GM21390 (cell line): ENCODE measurements around the gene SNIP1.
"Not testable (repeated sequence)": the region's sequence is repeated elsewhere in the genome, so short reads cannot be mapped to it uniquely, and the experiment has no call there.

Source experiments
- ATAC-seq: cut with Tn5 transposase; IDR thresholded peaks from one replicate; pipeline ENCODE4 v1.9.1; 2021; ENCODE audit not compliant: unreplicated experiment

The SNIP1 gene

DNA sequence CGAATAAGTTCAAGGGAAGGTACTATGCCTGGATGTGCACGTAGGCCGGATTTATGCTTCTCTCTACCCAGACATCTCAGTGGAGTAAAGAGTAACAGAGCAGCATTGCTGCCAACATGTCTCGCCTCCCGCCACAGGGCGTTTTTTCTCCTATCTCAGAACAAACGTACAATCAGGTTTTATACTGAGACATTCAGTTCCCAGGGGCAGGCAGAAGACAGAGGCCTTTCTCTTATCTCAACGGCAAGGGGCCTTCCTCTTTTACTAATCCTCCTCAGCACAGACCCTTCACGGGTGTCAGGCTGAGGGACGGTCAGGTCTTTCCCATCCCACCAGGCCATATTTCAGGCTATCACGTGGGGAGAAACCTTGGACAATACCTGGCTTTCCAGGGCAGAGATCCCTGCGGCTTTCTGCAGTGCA lies 5.9 kb upstream of the SNIP1 start:
- ATAC-seq, result not testable (repeated sequence)

DNA sequence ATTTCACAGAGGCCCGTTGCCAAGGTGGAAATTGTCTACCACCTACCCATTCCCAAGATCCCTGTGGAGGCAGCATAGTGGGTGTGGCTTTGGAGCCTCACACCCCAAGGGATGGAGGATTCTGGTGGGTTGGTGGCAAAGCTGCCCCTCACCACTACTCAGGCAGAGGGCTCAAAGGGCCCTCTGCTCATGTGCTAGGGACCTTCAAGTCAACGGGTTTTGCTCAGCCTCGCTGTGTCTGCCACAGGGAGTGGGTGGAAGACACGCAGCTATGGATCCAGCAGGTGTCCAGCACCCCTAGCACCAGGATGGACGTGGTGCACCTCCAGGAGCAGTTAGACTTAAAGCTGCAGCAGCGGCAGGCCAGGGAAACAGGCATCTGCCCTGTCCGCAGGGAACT lies 5.0 kb upstream of the SNIP1 start:
- ATAC-seq, result no peak

DNA sequence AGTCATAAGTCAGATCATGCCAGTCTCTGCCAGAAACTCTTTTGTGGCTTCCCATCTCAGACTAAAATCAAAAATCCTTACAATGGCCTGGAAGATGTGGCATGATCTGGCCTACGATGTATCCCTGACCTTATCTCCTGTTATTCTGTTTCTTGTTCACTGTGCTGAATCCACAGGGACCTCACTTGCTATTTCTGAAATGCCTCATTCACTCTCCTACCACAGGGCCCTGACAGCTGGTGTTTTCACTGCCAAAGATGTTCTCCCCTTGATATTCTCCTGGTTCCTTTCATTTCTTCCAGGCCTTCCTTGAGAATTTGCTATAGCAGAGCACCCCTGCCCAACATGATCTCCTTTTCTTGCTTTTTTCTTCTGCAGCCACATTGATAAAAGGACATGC lies 4.3 kb upstream of the SNIP1 start:
- ATAC-seq, result no peak

DNA sequence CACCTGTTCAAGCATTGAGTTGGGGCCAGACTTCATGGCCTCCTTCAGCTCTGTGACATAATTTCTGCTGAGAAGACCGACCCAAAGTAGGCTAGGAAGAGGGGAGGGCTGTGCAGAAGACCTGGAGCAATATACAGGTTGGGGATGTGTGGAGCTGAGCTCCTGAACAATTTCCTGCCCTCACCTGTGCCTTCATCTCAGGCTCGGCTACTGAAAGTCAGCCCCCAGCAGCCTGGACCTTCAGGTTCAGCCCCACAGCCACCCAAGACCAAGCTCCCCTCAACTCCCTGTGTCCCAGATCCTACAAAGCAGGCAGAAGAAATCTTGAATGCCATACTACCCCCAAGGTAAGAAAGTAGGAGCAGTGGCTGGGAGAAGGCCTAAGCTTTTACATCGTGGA lies 3.3 kb upstream of the SNIP1 start:
- no peak for ATAC-seq

DNA sequence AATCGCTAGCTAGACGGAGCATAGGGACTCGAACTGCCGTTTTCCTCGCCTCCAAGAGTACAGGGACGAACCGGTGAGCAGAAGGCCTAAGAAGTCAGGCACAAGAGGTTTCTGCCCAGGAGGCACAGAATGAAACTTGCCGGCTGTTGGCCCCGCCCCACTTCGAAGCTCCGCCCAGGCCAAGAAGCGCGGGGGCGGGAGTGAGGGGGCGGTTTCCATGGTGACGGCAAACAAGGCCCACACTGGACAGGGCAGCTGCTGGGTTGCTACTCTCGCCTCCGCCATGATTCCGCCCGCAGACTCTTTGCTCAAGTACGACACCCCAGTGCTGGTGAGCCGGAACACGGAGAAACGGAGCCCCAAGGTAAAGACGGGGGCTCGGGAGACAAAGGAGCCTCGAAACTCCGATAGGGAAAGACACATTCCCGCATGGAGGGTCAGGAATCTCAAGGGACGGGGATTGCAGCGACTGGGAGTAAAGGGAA lies 2.7 kb upstream of the SNIP1 start, which contains the start of gene DNALI1:
TSS of gene DNALI1 (plus strand) at position 229 of the 485 bp plus-strand sequence. CDS start at position 284, 55 bp downstream.
- ATAC-seq, result no peak

GRCh38 chr1:37553598-37553926 lies 531 bp downstream of the SNIP1 start:
- no peak for ATAC-seq

GRCh38 chr1:37549341-37549740 lies 4.8 kb downstream of the SNIP1 start:
- ATAC-seq, result no peak

DNA sequence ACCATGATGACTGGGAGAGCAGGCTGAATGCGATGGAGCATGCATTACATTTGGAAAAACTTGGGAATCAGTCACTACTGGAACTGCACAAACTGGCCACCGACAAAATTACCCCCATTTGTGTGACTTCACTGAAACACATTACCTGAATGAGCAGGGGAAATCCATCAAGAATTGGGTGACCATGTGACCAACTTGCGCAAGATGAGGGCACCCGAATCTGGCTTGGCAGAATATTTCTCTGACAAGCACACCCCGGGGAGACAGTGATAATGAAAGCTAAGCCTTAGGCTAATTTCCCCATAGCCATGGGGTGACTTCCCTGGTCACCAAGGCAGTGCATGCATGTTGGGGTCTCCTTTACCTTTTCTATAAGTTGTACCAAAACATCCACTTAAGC lies 9.1 kb downstream of the SNIP1 start:
- ATAC-seq, result no peak

GRCh38 chr1:37544530-37544929 lies 9.6 kb downstream of the SNIP1 start:
- ATAC-seq, result no peak

DNA sequence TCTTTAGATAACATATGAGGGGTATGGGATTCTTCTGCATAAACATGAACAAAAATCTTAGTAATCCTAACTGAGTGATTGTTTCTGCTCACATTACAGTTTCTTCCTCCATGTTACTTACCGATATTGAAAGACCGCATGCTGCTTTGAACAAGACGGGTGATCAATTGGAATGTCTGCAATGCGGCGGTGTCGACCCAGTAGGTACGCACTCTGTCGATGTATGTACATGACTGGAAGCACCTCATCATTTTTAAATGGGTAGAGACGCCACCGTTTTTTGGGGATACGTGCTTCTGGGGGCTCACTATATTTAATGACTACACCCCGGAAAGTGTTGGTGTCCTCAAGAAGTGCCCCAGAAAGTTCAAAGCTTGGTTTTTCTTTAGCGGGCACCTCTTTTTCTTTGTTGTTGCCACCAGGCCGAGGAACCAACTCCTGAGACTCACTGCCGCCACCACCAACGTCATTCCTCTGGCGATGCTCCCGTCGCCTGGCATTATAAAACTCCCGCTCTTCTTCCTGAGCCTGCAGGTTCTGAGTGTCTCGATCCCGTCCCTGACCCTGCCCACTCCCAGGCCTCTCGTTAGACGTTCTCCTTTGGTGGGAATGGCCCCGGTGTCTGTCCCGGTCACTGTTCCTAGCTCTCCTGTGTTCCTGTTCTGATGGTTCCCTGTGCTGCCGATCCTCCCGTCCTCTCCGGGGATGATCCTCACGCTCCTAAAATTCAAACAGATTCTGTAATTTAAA lies 13.9 kb downstream of the SNIP1 start:
- no peak for ATAC-seq

GRCh38 chr1:37539154-37539553 lies 14.9 kb downstream of the SNIP1 start:
- not testable (repeated sequence) for ATAC-seq

DNA sequence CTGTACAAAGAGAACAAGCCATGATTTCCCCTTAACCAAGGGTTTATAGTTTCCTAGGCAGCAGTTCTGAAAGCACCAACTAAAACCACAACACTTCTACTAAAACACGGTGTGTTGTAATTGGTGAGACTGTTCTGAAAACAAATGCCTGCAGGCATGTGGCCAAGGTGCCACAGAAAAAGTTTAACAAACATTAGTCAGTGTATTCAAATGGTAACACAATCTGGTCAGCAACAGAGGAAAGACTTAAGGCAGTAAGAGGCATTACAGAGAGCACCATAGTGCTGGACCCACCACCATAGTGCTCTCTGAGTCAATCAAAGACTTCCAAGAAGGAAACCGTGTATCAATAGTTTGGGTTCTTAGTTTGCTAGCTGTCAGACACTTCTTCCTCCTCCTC lies 16.7 kb downstream of the SNIP1 start:
- no peak for ATAC-seq

DNA sequence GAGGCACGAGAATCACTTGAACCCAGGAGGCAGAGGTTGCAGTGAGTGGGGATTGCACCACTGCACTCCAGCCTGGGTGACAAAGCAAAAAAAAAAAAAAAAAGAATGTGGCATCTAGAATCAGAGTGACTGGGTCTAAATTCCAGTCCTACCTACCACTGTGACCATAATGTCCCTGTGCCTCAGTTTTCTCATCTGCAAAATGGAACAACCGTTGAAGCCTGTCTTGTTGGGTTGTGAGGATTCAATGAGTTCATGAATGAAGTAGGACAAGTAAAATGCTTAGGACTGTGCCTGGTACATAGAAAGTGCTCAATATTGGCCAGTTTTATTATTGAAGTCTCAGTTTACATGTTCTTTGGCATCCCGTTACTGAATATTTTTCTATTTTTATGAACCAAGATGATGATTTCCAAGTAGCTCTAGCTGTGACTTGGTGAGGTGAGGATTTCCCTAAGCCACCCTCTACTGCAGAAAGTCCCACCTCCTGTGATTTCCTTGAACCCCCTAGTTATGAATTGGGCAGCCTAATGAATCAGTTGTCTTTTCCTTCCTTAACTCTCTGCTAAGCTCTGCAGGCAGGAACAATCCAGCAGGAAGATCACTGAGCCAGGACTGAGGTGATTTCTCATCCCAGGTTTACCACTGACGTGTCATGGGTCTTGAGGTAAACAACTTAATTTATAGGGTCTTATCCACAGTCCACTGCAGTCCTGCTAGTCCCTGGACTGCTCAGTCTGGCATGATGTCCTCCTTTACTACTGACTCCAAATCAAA lies 20.6 kb downstream of the SNIP1 start:
- no peak for ATAC-seq

GRCh38 chr1:37532418-37533156 lies 21.5 kb downstream of the SNIP1 start:
- not testable (repeated sequence) for ATAC-seq

- not testable (repeated sequence) for ATAC-seq
These were observed 24.2 kb downstream of the SNIP1 start for GRCh38 chr1:37529888-37530287.

- no peak for ATAC-seq
These were observed 34.5 kb downstream of the SNIP1 start for GRCh38 chr1:37519613-37520012.

GRCh38 chr1:37518929-37519328 lies 35.2 kb downstream of the SNIP1 start:
- not testable (repeated sequence) for ATAC-seq

DNA sequence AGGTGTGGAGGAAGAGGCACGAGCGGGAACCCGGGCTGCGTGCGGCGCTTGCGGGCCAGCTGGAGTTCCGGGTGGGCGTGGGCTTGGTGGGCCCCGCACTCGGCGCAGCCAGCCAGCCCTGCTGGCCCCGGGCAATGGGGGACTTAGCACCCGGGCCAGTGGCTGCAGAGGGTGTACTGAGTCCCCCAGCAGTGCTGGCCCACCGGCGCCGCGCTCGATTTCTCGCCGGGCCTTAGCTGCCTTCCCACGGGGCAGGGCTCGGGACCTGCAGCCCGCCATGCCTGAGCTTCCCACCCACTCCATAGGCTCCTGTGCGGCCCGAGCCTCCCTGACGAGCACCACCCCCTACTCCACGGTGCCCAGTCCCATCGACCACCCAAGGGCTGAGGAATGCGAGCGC lies 35.9 kb downstream of the SNIP1 start:
- not testable (repeated sequence) for ATAC-seq

GRCh38 chr1:37517569-37517968 lies 36.5 kb downstream of the SNIP1 start:
- no peak for ATAC-seq

- ATAC-seq, result no peak
These were observed 38.7 kb downstream of the SNIP1 start for GRCh38 chr1:37515185-37516034.
